CD4-positive, alpha-beta T cell (primary cell): Measurements from ENCODE around the gene SPATA45. TPM values are rescaled to one million over a fixed set of nuclear protein-coding genes. Genes with fewer than 3 reads are reported as not detected.

Source experiments
- ATAC-seq: fragments of 200-7000 bp; cut with Tn5 transposase; one replicate; pipeline ENCODE4 v1.10.0; 2022; ENCODE audit warnings: mild to moderate bottlenecking; ENCODE audit not compliant: poor library complexity
- CTCF ChIA-PET: fragments of 350-600 bp; sonication (Branson Sonifier 250); formaldehyde crosslinking; loops from one replicate; lab custom pipeline; 2021; ENCODE audit warnings: antibody characterized with exemption, inconsistent platforms; lab: Charles Lee
- POLR2A ChIA-PET: fragments of 350-600 bp; sonication (Branson Sonifier 250); formaldehyde crosslinking; loops from one replicate; lab custom pipeline; 2021; ENCODE audit warnings: antibody characterized with exemption, inconsistent platforms; lab: Charles Lee
- DNase-seq, 14 experiments: peaks; one replicate each; pipeline ENCODE4 v3.0.0-alpha.2; 2013 to 2020; ENCODE audit warnings: mixed read lengths in 2 of 14
- H3K27ac ChIP-seq, 2 donors: one replicate each; pipeline versions ENCODE4 v1.5.1 to v1.7.0; 2013; ENCODE audit warnings: low read length in 2 of 2, low read depth in 1 of 2, mild to moderate bottlenecking in 1 of 2
- H3K27me3 ChIP-seq, 2 experiments: 1 replicate in 1 of 2; 2 replicates in 1 of 2; pipeline versions ENCODE4 v1.6.1 to v1.7.0; 2013; ENCODE audit warnings: low read length in 2 of 2, control low read depth in 1 of 2, mild to moderate bottlenecking in 1 of 2, moderate library complexity in 1 of 2; ENCODE audit not compliant: insufficient read depth in 2 of 2, control insufficient read depth in 1 of 2
- H3K36me3 ChIP-seq: one replicate; pipeline ENCODE4 v1.6.1; 2013; ENCODE audit warnings: low read length, control low read depth; ENCODE audit not compliant: insufficient read depth
- H3K4me1 ChIP-seq: one replicate; pipeline ENCODE4 v1.6.1; 2013; ENCODE audit warnings: low read length, control low read depth; ENCODE audit not compliant: insufficient read depth
- H3K4me3 ChIP-seq: one replicate; pipeline ENCODE4 v1.5.1; 2013; ENCODE audit warnings: mild to moderate bottlenecking, low read length, moderate library complexity
- H3K9me3 ChIP-seq, 2 experiments: 1 replicate in 1 of 2; 2 replicates in 1 of 2; pipeline versions ENCODE4 v1.6.1 to v1.7.0; 2013; ENCODE audit warnings: low read length in 2 of 2, mild to moderate bottlenecking in 2 of 2, control low read depth in 1 of 2, moderate library complexity in 1 of 2; ENCODE audit not compliant: control insufficient read depth in 1 of 2, insufficient read depth in 1 of 2
- H3K27ac Mint-ChIP-seq: one replicate; pipeline ENCODE4 v1.8.0; 2020; ENCODE audit warnings: mixed read lengths
- H3K27me3 Mint-ChIP-seq: one replicate; pipeline ENCODE4 v1.8.0; 2021; ENCODE audit warnings: mixed read lengths
- H3K36me3 Mint-ChIP-seq: one replicate; pipeline ENCODE4 v1.8.0; 2021; ENCODE audit warnings: low read depth, mixed read lengths
- H3K4me1 Mint-ChIP-seq: one replicate; pipeline ENCODE4 v1.8.0; 2021; ENCODE audit warnings: low read depth, mixed read lengths
- H3K4me3 Mint-ChIP-seq: one replicate; pipeline ENCODE4 v1.8.0; 2020; ENCODE audit warnings: mild to moderate bottlenecking, mixed read lengths
- H3K9me3 Mint-ChIP-seq: one replicate; pipeline ENCODE4 v1.8.0; 2020; ENCODE audit warnings: mixed read lengths
- CTCF ChIP-seq: fragments of 200-600 bp; IDR thresholded peaks from one replicate; pipeline ENCODE4 v1.8.0; 2022; ENCODE audit warnings: antibody characterized with exemption, mild to moderate bottlenecking
- intact Hi-C, 2 experiments: fragments of 100-400 bp; cut with DNase I in 1 of 2; cut with micrococcal nuclease in 1 of 2; formaldehyde crosslinking; loops; one replicate each; pipeline versions ENCODE4 v1.15.1 to v1.9.0; 2023 to 2025; cut with DNase I, micrococcal nuclease
- polyA plus RNA-seq, 2 donors: library from polyadenylated mRNA; unstranded; fragments of 120-200 nt; gene quantifications; one replicate each; pipeline ENCODE4 v1.2.1, GENCODE V29; 2013
- total RNA-seq, 174 experiments: library from RNA in 2 of 174; stranded (reverse) in 2 of 174; gene quantifications; one replicate each; pipeline ENCODE4 v1.2.3 and lab custom pipeline; 2021 to 2026

SPATA45 gene
- total RNA-seq: not detected
- polyA plus RNA-seq (2013, experiment 1 of 2): not detected
- polyA plus RNA-seq (2013, experiment 2 of 2): 0.26 TPM
- 0 to 0.45 (median 0.06) reads per million in 172 experiments for total RNA-seq (lab: John Stamatoyannopoulos, UW)

DNA sequence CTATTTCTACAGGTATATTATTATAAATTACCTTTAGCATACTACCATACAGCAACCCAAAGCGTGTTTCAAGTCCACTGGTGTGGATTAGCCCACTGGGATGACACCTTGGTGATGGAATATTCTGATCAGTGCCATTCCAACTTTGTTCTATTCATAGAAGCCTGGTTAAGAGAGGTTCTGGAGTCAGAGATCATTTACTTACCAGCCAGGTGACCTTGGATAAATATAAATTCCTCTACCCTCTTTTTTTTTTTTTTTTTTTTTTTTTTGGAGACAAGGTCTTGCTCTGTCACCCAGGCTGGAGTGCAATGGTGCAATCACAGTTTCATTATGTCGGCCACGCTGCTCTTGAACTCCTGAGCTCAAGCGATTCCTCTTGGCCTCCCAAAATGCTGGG lies at the start of gene SPATA45:
TSS of gene SPATA45 (minus strand) at position 101 of the 400 bp plus-strand sequence. CDS start 11,500 bp downstream, outside the sequence.
- H3K27ac ChIP-seq: no peak within 1 kb of the TSS
- no peak within 1 kb of the TSS for H3K4me3 ChIP-seq
- intact Hi-C loops: no loop called here
- CTCF ChIA-PET: no interaction called here
- H3K27me3 Mint-ChIP-seq: no peaks in the 10 kb centered on the region
- peaks cover 3% of the 10 kb centered on the region for H3K9me3 Mint-ChIP-seq
- peaks cover 7% of the 10 kb centered on the region for H3K36me3 Mint-ChIP-seq
- H3K27me3 ChIP-seq: no peaks in the 10 kb centered on the region
- peaks cover 0 to 4% of the 10 kb centered on the region in 2 experiments for H3K9me3 ChIP-seq
- no peak within 1 kb of the TSS for H3K4me3 Mint-ChIP-seq
- no peak within 1 kb of the TSS for H3K27ac Mint-ChIP-seq
- no peaks in the 10 kb centered on the region for H3K4me1 ChIP-seq
- POLR2A ChIA-PET: no interaction called here
- H3K36me3 ChIP-seq: no peaks in the 10 kb centered on the region
- H3K4me1 Mint-ChIP-seq: no peaks in the 10 kb centered on the region
- DNase-seq (no peak), ATAC-seq (no peak)
- no peak for TF ChIP-seq CTCF

DNA sequence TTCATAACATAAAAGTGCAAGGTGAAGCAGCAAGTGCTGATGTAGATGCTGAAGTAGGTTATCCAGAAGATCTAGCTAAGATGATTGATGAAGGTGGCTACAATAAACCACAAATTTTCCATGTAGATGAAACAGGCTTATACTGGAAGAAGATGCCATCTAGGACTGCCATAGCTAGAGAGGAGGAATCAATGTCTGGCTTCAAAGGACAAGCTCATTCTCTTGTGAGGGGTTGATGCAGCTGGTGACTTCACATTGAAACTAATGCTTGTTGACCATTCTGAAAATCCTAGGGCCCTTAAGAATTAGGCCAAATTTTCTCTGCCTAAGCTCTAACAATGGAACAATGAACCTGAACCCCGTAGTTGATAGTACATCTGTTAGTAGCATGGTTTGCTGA lies 44.7 kb upstream of the SPATA45 start:
- CTCF ChIA-PET: no interaction called here
- Histone ChIP-seq H3K4me3 (no peak overlapping the region), H3K27me3 (no peaks in the 10 kb centered on the region), H3K4me1 (no peaks in the 10 kb centered on the region), H3K36me3 (peaks cover 55% of the 10 kb centered on the region), H3K27ac (no peak overlapping the region), H3K9me3 (no peaks in the 10 kb centered on the region)
- POLR2A ChIA-PET: interaction anchor here (0.6 kb wide), 1 partner anchor 821 kb away, joined by 3 read pairs; no protein-coding TSS in a partner anchor
- TF ChIP-seq CTCF: no peak
- no peaks in the 10 kb centered on the region for H3K4me1 Mint-ChIP-seq
- ATAC-seq: no peak
- no peaks in the 10 kb centered on the region for H3K9me3 Mint-ChIP-seq
- no peak overlapping the region for H3K27ac Mint-ChIP-seq
- intact Hi-C loops: no loop called here
- peaks cover 92% of the 10 kb centered on the region for H3K36me3 Mint-ChIP-seq
- no peaks in the 10 kb centered on the region for H3K27me3 Mint-ChIP-seq
- no peak overlapping the region for H3K4me3 Mint-ChIP-seq
- DNase-seq: no peak

- TF ChIP-seq CTCF: no peak
- no peak overlapping the region for H3K27ac ChIP-seq
- H3K4me1 Mint-ChIP-seq: no peaks in the 10 kb centered on the region
- H3K36me3 Mint-ChIP-seq: peaks cover 70% of the 10 kb centered on the region
- H3K9me3 Mint-ChIP-seq: no peaks in the 10 kb centered on the region
- H3K27ac Mint-ChIP-seq: no peak overlapping the region
- H3K27me3 ChIP-seq: no peaks in the 10 kb centered on the region
- H3K9me3 ChIP-seq: no peaks in the 10 kb centered on the region
- no peaks in the 10 kb centered on the region for H3K27me3 Mint-ChIP-seq
- H3K4me3 ChIP-seq: no peak overlapping the region
- H3K36me3 ChIP-seq: peaks cover 27% of the 10 kb centered on the region
- H3K4me3 Mint-ChIP-seq: no peak overlapping the region
- ChIA-PET POLR2A (no interaction called here), CTCF (no interaction called here)
- no peaks in the 10 kb centered on the region for H3K4me1 ChIP-seq
- intact Hi-C loops: no loop called here
- ATAC-seq: no peak
- no peak for DNase-seq
Measured at GRCh38 chr1:212884592-212884991, 37.1 kb upstream of the SPATA45 start.
